ENCODE data around the gene UBE2V1. TPM values are rescaled to one million over a fixed set of nuclear protein-coding genes. Genes with fewer than 3 reads are reported as not detected.

UBE2V1 gene
- total and polyA plus RNA-seq, 2 of the 13 experiments (the other 11 are each of a cell fraction or from before 2014, with no cell fraction given): 81.3 to 132 TPM

- TF ChIP-seq, protein P1, sequence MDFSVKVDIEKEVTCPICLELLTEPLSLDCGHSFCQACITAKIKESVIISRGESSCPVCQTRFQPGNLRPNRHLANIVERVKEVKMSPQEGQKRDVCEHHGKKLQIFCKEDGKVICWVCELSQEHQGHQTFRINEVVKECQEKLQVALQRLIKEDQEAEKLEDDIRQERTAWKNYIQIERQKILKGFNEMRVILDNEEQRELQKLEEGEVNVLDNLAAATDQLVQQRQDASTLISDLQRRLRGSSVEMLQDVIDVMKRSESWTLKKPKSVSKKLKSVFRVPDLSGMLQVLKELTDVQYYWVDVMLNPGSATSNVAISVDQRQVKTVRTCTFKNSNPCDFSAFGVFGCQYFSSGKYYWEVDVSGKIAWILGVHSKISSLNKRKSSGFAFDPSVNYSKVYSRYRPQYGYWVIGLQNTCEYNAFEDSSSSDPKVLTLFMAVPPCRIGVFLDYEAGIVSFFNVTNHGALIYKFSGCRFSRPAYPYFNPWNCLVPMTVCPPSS (IDR thresholded peaks at IDR 0.05): no peak
- TF ChIP-seq ZNF747 (CRISPR knock-in tag; IDR thresholded peaks at IDR 0.05; ENCODE audit: borderline replicate concordance) (peak; percentile 53; the same call in 1 of the 2 replicates), TBX3 (IDR thresholded peaks at IDR 0.05; ENCODE audit: borderline replicate concordance) (no peak), ZNF260 (CRISPR knock-in tag; IDR thresholded peaks at IDR 0.05; ENCODE audit: borderline replicate concordance, low read depth) (peak; percentile 88; the same call in 1 of the 2 replicates), GTF3A (CRISPR knock-in tag; conservative IDR thresholded peaks at IDR 0.05) (0 out of 2 replicates have a peak, but pooled peaks have one; percentile 76), DNMT3B (CRISPR knock-in tag; conservative IDR thresholded peaks at IDR 0.05) (peak; percentile 90; the same call in 1 of the 2 replicates), GLI4 (CRISPR knock-in tag; IDR thresholded peaks at IDR 0.05; ENCODE audit: borderline replicate concordance) (no peak), PHB2 (IDR thresholded peaks at IDR 0.05; ENCODE audit: partially characterized antibody) (no peak), HINFP (CRISPR knock-in tag; IDR thresholded peaks at IDR 0.05; ENCODE audit: low read depth) (peak; percentile 80), POLR2AphosphoS5 (IDR thresholded peaks at IDR 0.05; ENCODE audit: low read depth, low read length) (peak; percentile 95), PHF21A (CRISPR knock-in tag; IDR thresholded peaks at IDR 0.05) (peak; percentile 90)
- TF ChIP-seq, protein P2, sequence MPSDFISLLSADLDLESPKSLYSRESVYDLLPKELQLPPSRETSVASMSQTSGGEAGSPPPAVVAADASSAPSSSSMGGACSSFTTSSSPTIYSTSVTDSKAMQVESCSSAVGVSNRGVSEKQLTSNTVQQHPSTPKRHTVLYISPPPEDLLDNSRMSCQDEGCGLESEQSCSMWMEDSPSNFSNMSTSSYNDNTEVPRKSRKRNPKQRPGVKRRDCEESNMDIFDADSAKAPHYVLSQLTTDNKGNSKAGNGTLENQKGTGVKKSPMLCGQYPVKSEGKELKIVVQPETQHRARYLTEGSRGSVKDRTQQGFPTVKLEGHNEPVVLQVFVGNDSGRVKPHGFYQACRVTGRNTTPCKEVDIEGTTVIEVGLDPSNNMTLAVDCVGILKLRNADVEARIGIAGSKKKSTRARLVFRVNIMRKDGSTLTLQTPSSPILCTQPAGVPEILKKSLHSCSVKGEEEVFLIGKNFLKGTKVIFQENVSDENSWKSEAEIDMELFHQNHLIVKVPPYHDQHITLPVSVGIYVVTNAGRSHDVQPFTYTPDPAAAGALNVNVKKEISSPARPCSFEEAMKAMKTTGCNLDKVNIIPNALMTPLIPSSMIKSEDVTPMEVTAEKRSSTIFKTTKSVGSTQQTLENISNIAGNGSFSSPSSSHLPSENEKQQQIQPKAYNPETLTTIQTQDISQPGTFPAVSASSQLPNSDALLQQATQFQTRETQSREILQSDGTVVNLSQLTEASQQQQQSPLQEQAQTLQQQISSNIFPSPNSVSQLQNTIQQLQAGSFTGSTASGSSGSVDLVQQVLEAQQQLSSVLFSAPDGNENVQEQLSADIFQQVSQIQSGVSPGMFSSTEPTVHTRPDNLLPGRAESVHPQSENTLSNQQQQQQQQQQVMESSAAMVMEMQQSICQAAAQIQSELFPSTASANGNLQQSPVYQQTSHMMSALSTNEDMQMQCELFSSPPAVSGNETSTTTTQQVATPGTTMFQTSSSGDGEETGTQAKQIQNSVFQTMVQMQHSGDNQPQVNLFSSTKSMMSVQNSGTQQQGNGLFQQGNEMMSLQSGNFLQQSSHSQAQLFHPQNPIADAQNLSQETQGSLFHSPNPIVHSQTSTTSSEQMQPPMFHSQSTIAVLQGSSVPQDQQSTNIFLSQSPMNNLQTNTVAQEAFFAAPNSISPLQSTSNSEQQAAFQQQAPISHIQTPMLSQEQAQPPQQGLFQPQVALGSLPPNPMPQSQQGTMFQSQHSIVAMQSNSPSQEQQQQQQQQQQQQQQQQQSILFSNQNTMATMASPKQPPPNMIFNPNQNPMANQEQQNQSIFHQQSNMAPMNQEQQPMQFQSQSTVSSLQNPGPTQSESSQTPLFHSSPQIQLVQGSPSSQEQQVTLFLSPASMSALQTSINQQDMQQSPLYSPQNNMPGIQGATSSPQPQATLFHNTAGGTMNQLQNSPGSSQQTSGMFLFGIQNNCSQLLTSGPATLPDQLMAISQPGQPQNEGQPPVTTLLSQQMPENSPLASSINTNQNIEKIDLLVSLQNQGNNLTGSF (CRISPR knock-in tag; IDR thresholded peaks at IDR 0.05): 0 out of 2 replicates have a peak, but pooled peaks have one; percentile 47
- TF ChIP-seq, protein P3, sequence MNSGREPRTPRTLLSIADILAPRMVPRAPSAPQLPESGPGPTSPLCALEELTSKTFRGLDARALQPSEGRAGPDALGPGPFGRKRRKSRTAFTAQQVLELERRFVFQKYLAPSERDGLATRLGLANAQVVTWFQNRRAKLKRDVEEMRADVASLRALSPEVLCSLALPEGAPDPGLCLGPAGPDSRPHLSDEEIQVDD (CRISPR knock-in tag; IDR thresholded peaks at IDR 0.05; ENCODE audit: borderline replicate concordance): peak; percentile 84
- TF ChIP-seq, protein P4, sequence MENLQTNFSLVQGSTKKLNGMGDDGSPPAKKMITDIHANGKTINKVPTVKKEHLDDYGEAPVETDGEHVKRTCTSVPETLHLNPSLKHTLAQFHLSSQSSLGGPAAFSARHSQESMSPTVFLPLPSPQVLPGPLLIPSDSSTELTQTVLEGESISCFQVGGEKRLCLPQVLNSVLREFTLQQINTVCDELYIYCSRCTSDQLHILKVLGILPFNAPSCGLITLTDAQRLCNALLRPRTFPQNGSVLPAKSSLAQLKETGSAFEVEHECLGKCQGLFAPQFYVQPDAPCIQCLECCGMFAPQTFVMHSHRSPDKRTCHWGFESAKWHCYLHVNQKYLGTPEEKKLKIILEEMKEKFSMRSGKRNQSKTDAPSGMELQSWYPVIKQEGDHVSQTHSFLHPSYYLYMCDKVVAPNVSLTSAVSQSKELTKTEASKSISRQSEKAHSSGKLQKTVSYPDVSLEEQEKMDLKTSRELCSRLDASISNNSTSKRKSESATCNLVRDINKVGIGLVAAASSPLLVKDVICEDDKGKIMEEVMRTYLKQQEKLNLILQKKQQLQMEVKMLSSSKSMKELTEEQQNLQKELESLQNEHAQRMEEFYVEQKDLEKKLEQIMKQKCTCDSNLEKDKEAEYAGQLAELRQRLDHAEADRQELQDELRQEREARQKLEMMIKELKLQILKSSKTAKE (CRISPR knock-in tag; IDR thresholded peaks at IDR 0.05; ENCODE audit: borderline replicate concordance): no peak; the same call in 1 of the 2 replicates
- TF ChIP-seq, protein P5, sequence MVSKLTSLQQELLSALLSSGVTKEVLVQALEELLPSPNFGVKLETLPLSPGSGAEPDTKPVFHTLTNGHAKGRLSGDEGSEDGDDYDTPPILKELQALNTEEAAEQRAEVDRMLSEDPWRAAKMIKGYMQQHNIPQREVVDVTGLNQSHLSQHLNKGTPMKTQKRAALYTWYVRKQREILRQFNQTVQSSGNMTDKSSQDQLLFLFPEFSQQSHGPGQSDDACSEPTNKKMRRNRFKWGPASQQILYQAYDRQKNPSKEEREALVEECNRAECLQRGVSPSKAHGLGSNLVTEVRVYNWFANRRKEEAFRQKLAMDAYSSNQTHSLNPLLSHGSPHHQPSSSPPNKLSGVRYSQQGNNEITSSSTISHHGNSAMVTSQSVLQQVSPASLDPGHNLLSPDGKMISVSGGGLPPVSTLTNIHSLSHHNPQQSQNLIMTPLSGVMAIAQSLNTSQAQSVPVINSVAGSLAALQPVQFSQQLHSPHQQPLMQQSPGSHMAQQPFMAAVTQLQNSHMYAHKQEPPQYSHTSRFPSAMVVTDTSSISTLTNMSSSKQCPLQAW (CRISPR knock-in tag; IDR thresholded peaks at IDR 0.05): peak; percentile 80
These were observed 40.8 kb upstream of the UBE2V1 start, which contains the start of gene PEDS1 (continued) for GRCh38 chr20:50153500-50154377.
